Naive thymus-derived CD4-positive, alpha-beta T cell (primary cell): ENCODE data around the gene OSBP2. TPM values are rescaled to one million over a fixed set of nuclear protein-coding genes. Genes with fewer than 3 reads are reported as not detected.

Experiments
- ATAC-seq: fragments of 150-1000 bp; cut with Tn5 transposase; 2 replicates; pipeline ENCODE4 v1.10.0; 2021; ENCODE audit warnings: mild to moderate bottlenecking, moderate library complexity
- CTCF ChIA-PET: fragments of 350-600 bp; sonication (Branson Sonifier 250); formaldehyde crosslinking; loops from one replicate; lab custom pipeline; 2021; ENCODE audit warnings: antibody characterized with exemption; lab: Charles Lee
- POLR2A ChIA-PET: fragments of 350-600 bp; sonication (Branson Sonifier 250); formaldehyde crosslinking; loops from one replicate; lab custom pipeline; 2021; ENCODE audit warnings: antibody characterized with exemption, inconsistent platforms; lab: Charles Lee
- DNase-seq, 9 donors: peaks; one replicate each; pipeline versions ENCODE4 v3.0.0 to v3.0.0-alpha.2; 2020 to 2022; ENCODE audit warnings: mixed read lengths in 1 of 9
- H3K27ac ChIP-seq: one replicate; pipeline ENCODE4 v1.7.0; 2013; ENCODE audit warnings: mild to moderate bottlenecking, low read depth, low read length, moderate library complexity
- H3K27me3 ChIP-seq, 2 donors: one replicate each; pipeline ENCODE4 v1.7.0; 2013; ENCODE audit warnings: low read length in 2 of 2, mild to moderate bottlenecking in 2 of 2, moderate library complexity in 2 of 2; ENCODE audit not compliant: control insufficient read depth in 2 of 2, insufficient read depth in 2 of 2
- H3K36me3 ChIP-seq, 3 experiments: 1 replicate in 2 of 3; 2 replicates in 1 of 3; pipeline ENCODE4 v1.7.0; 2013; ENCODE audit warnings: low read length in 3 of 3, mild to moderate bottlenecking in 3 of 3, moderate library complexity in 1 of 3; ENCODE audit not compliant: insufficient read depth in 3 of 3, control insufficient read depth in 2 of 3
- H3K4me1 ChIP-seq, 2 donors: one replicate each; pipeline ENCODE4 v1.7.0; 2013; ENCODE audit warnings: low read length in 2 of 2, mild to moderate bottlenecking in 2 of 2, moderate library complexity in 1 of 2; ENCODE audit not compliant: control insufficient read depth in 2 of 2, insufficient read depth in 2 of 2
- H3K4me3 ChIP-seq: 2 replicates; pipeline ENCODE4 v1.7.0; 2013; ENCODE audit warnings: mild to moderate bottlenecking, low read length
- H3K9me3 ChIP-seq, 3 experiments: 1 replicate in 2 of 3; 2 replicates in 1 of 3; pipeline ENCODE4 v1.7.0; 2013; ENCODE audit warnings: low read length in 3 of 3; ENCODE audit not compliant: control insufficient read depth in 2 of 3
- H3K27ac Mint-ChIP-seq, 9 donors: one replicate each; pipeline ENCODE4 v1.8.0; 2020 to 2022; ENCODE audit warnings: mixed read lengths in 9 of 9, mild to moderate bottlenecking in 8 of 9, moderate library complexity in 5 of 9, inconsistent platforms in 2 of 9
- H3K27me3 Mint-ChIP-seq, 5 donors: one replicate each; pipeline ENCODE4 v1.8.0; 2021 to 2022; ENCODE audit warnings: mixed read lengths in 5 of 5, mild to moderate bottlenecking in 1 of 5
- H3K36me3 Mint-ChIP-seq, 5 donors: one replicate each; pipeline ENCODE4 v1.8.0; 2020 to 2022; ENCODE audit warnings: mixed read lengths in 5 of 5, mild to moderate bottlenecking in 3 of 5, inconsistent platforms in 1 of 5
- H3K4me1 Mint-ChIP-seq, 7 donors: one replicate each; pipeline ENCODE4 v1.8.0; 2020 to 2022; ENCODE audit warnings: mixed read lengths in 7 of 7, mild to moderate bottlenecking in 3 of 7, inconsistent platforms in 1 of 7
- H3K4me3 Mint-ChIP-seq, 10 donors: one replicate each; pipeline ENCODE4 v1.8.0; 2020 to 2022; ENCODE audit warnings: mild to moderate bottlenecking in 10 of 10, mixed read lengths in 10 of 10, moderate library complexity in 6 of 10, inconsistent platforms in 2 of 10
- H3K9me3 Mint-ChIP-seq, 11 donors: one replicate each; pipeline ENCODE4 v1.8.0; 2020 to 2022; ENCODE audit warnings: mixed read lengths in 11 of 11, mild to moderate bottlenecking in 4 of 11, inconsistent platforms in 1 of 11, moderate library complexity in 1 of 11
- intact Hi-C, 2 donors: fragments of 100-400 bp; cut with micrococcal nuclease; formaldehyde crosslinking; loops; one replicate each; pipeline ENCODE4 v1.15.1; 2023
- polyA plus RNA-seq, 2 donors: library from polyadenylated mRNA; unstranded; fragments of 300-500 nt; fragmentation: Illumina TruSeq; gene quantifications; one replicate each; pipeline ENCODE4 v1.2.3, GENCODE V29; 2021
- total RNA-seq, 6 experiments: library from RNA in 5 of 6; stranded (reverse) in 5 of 6; gene quantifications; 1 replicate in 5 of 6; 2 replicates in 1 of 6; pipeline ENCODE4 v1.2.3 and lab custom pipeline; 2021 to 2026

The OSBP2 gene
- total and polyA plus RNA-seq, 7 experiments from 2014 or later = 0.37 to 2.7 (median 1.8) TPM

- ChIA-PET CTCF (no interaction called here), POLR2A (no interaction called here)
- Histone ChIP-seq H3K27me3 (no peaks in the 10 kb centered on the region), H3K27ac (no peak overlapping the region), H3K36me3 (no peaks in the 10 kb centered on the region), H3K9me3 (no peaks in the 10 kb centered on the region), H3K4me1 (no peaks in the 10 kb centered on the region), H3K4me3 (no peak overlapping the region)
- DNase-seq (no peak), ATAC-seq (no peak)
- H3K4me1 Mint-ChIP-seq = no peaks in the 10 kb centered on the region
- no peaks in the 10 kb centered on the region for H3K9me3 Mint-ChIP-seq
- H3K27me3 Mint-ChIP-seq = no peaks in the 10 kb centered on the region
- no peaks in the 10 kb centered on the region for H3K36me3 Mint-ChIP-seq
- intact Hi-C loops = no loop called here
- H3K27ac Mint-ChIP-seq = no peak overlapping the region
- H3K4me3 Mint-ChIP-seq = no peak overlapping the region
Observed at GRCh38 chr22:30871391-30872284, 177.0 kb downstream of the OSBP2 start.

- DNase-seq = no peak
- H3K27ac Mint-ChIP-seq = no peak overlapping the region
- POLR2A ChIA-PET = no interaction called here
Observed at GRCh38 chr22:30872285-30873041, 177.8 kb downstream of the OSBP2 start.

GRCh38 chr22:30873086-30873650, 178.5 kb downstream of the OSBP2 start:
- Mint-ChIP-seq H3K36me3 (no peaks in the 10 kb centered on the region), H3K4me3 (no peak overlapping the region), H3K27ac (no peak overlapping the region), H3K4me1 (no peaks in the 10 kb centered on the region), H3K27me3 (no peaks in the 10 kb centered on the region), H3K9me3 (no peaks in the 10 kb centered on the region)
- Histone ChIP-seq H3K27me3 (no peaks in the 10 kb centered on the region), H3K9me3 (no peaks in the 10 kb centered on the region), H3K4me3 (no peak overlapping the region), H3K36me3 (no peaks in the 10 kb centered on the region), H3K4me1 (no peaks in the 10 kb centered on the region), H3K27ac (no peak overlapping the region)
- no peak for DNase-seq
- intact Hi-C loops = no loop called here
- CTCF ChIA-PET = no interaction called here
- no peak for ATAC-seq
- POLR2A ChIA-PET = no interaction called here

More at GRCh38 chr22:30872285-30873041, 177.8 kb downstream of the OSBP2 start:
- H3K36me3 Mint-ChIP-seq = no peaks in the 10 kb centered on the region
- Histone ChIP-seq H3K4me1 (no peaks in the 10 kb centered on the region), H3K27me3 (no peaks in the 10 kb centered on the region), H3K27ac (no peak overlapping the region), H3K4me3 (no peak overlapping the region), H3K9me3 (no peaks in the 10 kb centered on the region), H3K36me3 (no peaks in the 10 kb centered on the region)
- ATAC-seq = no peak
- no peaks in the 10 kb centered on the region for H3K27me3 Mint-ChIP-seq
- no peaks in the 10 kb centered on the region for H3K9me3 Mint-ChIP-seq
- intact Hi-C loops = no loop called here
- CTCF ChIA-PET = no interaction called here
- no peak overlapping the region for H3K4me3 Mint-ChIP-seq
- H3K4me1 Mint-ChIP-seq = no peaks in the 10 kb centered on the region

GRCh38 chr22:30873661-30874060, 179.0 kb downstream of the OSBP2 start:
- Histone ChIP-seq H3K9me3 (no peaks in the 10 kb centered on the region), H3K4me3 (no peak overlapping the region), H3K27ac (no peak overlapping the region), H3K4me1 (no peaks in the 10 kb centered on the region), H3K36me3 (no peaks in the 10 kb centered on the region), H3K27me3 (no peaks in the 10 kb centered on the region)
- H3K27me3 Mint-ChIP-seq = no peaks in the 10 kb centered on the region
- CTCF ChIA-PET = no interaction called here
- no peaks in the 10 kb centered on the region for H3K4me1 Mint-ChIP-seq
- POLR2A ChIA-PET = no interaction called here
- H3K36me3 Mint-ChIP-seq = no peaks in the 10 kb centered on the region
- H3K27ac Mint-ChIP-seq = no peak overlapping the region
- no peak for ATAC-seq
- no peak for DNase-seq
- H3K9me3 Mint-ChIP-seq = no peaks in the 10 kb centered on the region
- no peak overlapping the region for H3K4me3 Mint-ChIP-seq
- intact Hi-C loops = no loop called here

- no peaks in the 10 kb centered on the region for H3K27me3 Mint-ChIP-seq
- POLR2A ChIA-PET = interaction anchor here (0.6 kb wide), 1 partner anchor 129 kb away, joined by 5 read pairs; no protein-coding TSS in a partner anchor
- DNase-seq (no peak), ATAC-seq (no peak)
- no peaks in the 10 kb centered on the region for H3K4me1 Mint-ChIP-seq
- intact Hi-C loops = no loop called here
- Histone ChIP-seq H3K27ac (no peak overlapping the region), H3K4me3 (no peak overlapping the region), H3K4me1 (no peaks in the 10 kb centered on the region), H3K27me3 (no peaks in the 10 kb centered on the region), H3K36me3 (no peaks in the 10 kb centered on the region), H3K9me3 (no peaks in the 10 kb centered on the region)
- H3K36me3 Mint-ChIP-seq = no peaks in the 10 kb centered on the region
- H3K4me3 Mint-ChIP-seq = no peak overlapping the region
- H3K9me3 Mint-ChIP-seq = no peaks in the 10 kb centered on the region
- CTCF ChIA-PET = no interaction called here
- no peak overlapping the region for H3K27ac Mint-ChIP-seq
Observed at GRCh38 chr22:30874431-30875370, 180.0 kb downstream of the OSBP2 start.

GRCh38 chr22:30875481-30876215, 181.0 kb downstream of the OSBP2 start:
- H3K27me3 Mint-ChIP-seq = no peaks in the 10 kb centered on the region
- DNase-seq = no peak
- Histone ChIP-seq H3K4me3 (no peak overlapping the region), H3K27ac (no peak overlapping the region), H3K4me1 (no peaks in the 10 kb centered on the region), H3K27me3 (no peaks in the 10 kb centered on the region), H3K9me3 (no peaks in the 10 kb centered on the region), H3K36me3 (no peaks in the 10 kb centered on the region)
- POLR2A ChIA-PET = no interaction called here
- no peaks in the 10 kb centered on the region for H3K9me3 Mint-ChIP-seq
- ATAC-seq = no peak
- H3K36me3 Mint-ChIP-seq = no peaks in the 10 kb centered on the region
- H3K27ac Mint-ChIP-seq = no peak overlapping the region
- CTCF ChIA-PET = no interaction called here
- H3K4me3 Mint-ChIP-seq = no peak overlapping the region
- H3K4me1 Mint-ChIP-seq = no peaks in the 10 kb centered on the region
- intact Hi-C loops = no loop called here
